Activated CD4-positive, alpha-beta T cell treated with anti-CD3 and anti-CD28 coated beads for 48 hours (primary cell): Measurements from ENCODE around the gene PTPRR.

Experiments used
- DNase-seq: peaks from one replicate; pipeline ENCODE4 v3.0.0-alpha.2; 2020

PTPRR gene

GRCh38 chr12:70683976-70684375, 236.6 kb downstream of the PTPRR start:
- DNase-seq = no peak

- no peak for DNase-seq
These were observed 248.8 kb downstream of the PTPRR start for GRCh38 chr12:70671698-70672097.

GRCh38 chr12:70670948-70671347, 249.6 kb downstream of the PTPRR start:
- DNase-seq = no peak

GRCh38 chr12:70667253-70667652, 253.3 kb downstream of the PTPRR start:
- DNase-seq = no peak

- no peak for DNase-seq
These were observed 254.2 kb downstream of the PTPRR start for GRCh38 chr12:70666364-70666763.

- DNase-seq = no peak
These were observed 256.1 kb downstream of the PTPRR start for GRCh38 chr12:70664465-70664881.

GRCh38 chr12:70663838-70664237, 256.7 kb downstream of the PTPRR start:
- no peak for DNase-seq

- DNase-seq = no peak
These were observed 258.9 kb downstream of the PTPRR start for GRCh38 chr12:70661466-70662161.

- DNase-seq = no peak
These were observed 259.8 kb downstream of the PTPRR start for GRCh38 chr12:70660620-70661219.

- no peak for DNase-seq
These were observed 260.4 kb downstream of the PTPRR start for GRCh38 chr12:70660002-70660604.

GRCh38 chr12:70659077-70659606, 261.4 kb downstream of the PTPRR start:
- no peak for DNase-seq

- no peak for DNase-seq
These were observed 262.8 kb downstream of the PTPRR start for GRCh38 chr12:70657616-70658286.

- DNase-seq = no peak
These were observed 268.1 kb downstream of the PTPRR start for GRCh38 chr12:70652451-70652850.

GRCh38 chr12:70648831-70649230, 271.7 kb downstream of the PTPRR start:
- no peak for DNase-seq

- DNase-seq = no peak
These were observed 272.3 kb downstream of the PTPRR start for GRCh38 chr12:70648191-70648590.

- no peak for DNase-seq
These were observed 273.7 kb downstream of the PTPRR start for GRCh38 chr12:70646850-70647249.

- DNase-seq = peak; percentile 6
These were observed 274.8 kb downstream of the PTPRR start for GRCh38 chr12:70645494-70646317.

GRCh38 chr12:70644861-70645260, 275.7 kb downstream of the PTPRR start:
- DNase-seq = no peak

GRCh38 chr12:70643939-70644338, 276.6 kb downstream of the PTPRR start:
- no peak for DNase-seq

GRCh38 chr12:70641691-70642090, 278.8 kb downstream of the PTPRR start:
- no peak for DNase-seq

GRCh38 chr12:70640901-70641300, 279.6 kb downstream of the PTPRR start:
- no peak for DNase-seq

- no peak for DNase-seq
These were observed 281.0 kb downstream of the PTPRR start for GRCh38 chr12:70639535-70639934.
